Progenitor cell of endocrine pancreas (in vitro differentiated cells): Measurements from ENCODE around the gene ARHGAP18. TPM values are rescaled to one million over a fixed set of nuclear protein-coding genes. Genes with fewer than 3 reads are reported as not detected.
A peak's percentile ranks its signal among the peaks of the same experiment; 100 is the strongest.

Source experiments
- DNase-seq: peaks from one replicate; pipeline ENCODE4 v3.0.0; 2021; ENCODE audit warnings: low spot score; ENCODE audit not compliant: unreplicated experiment
- H3K27ac Mint-ChIP-seq: 2 replicates; pipeline ENCODE4 v1.8.0; 2021; ENCODE audit warnings: mild to moderate bottlenecking, moderate library complexity, mixed read lengths
- H3K27me3 Mint-ChIP-seq: 2 replicates; pipeline ENCODE4 v1.8.0; 2021; ENCODE audit warnings: mixed read lengths
- H3K36me3 Mint-ChIP-seq: 2 replicates; pipeline ENCODE4 v1.8.0; 2022; ENCODE audit warnings: mixed read lengths; ENCODE audit not compliant: insufficient read depth
- H3K4me1 Mint-ChIP-seq: 2 replicates; pipeline ENCODE4 v1.8.0; 2021; ENCODE audit warnings: low read depth, mixed read lengths
- H3K4me3 Mint-ChIP-seq: 2 replicates; pipeline ENCODE4 v1.8.0; 2021; ENCODE audit warnings: low read depth, mild to moderate bottlenecking, moderate library complexity, mixed read lengths
- H3K9me3 Mint-ChIP-seq: 2 replicates; pipeline ENCODE4 v1.8.0; 2021; ENCODE audit warnings: low read depth, mixed read lengths
- total RNA-seq: library from RNA; stranded (reverse); gene quantifications from 2 replicates; pipeline ENCODE4 v1.2.1, GENCODE V29; 2021
- TF ChIP-seq, protein P1 (sequence below): fragments of 200-600 bp; sonication (generic); IDR thresholded peaks from one replicate; pipeline ENCODE4 v1.5.0; 2021; ENCODE audit warnings: antibody characterized with exemption, mild to moderate bottlenecking; ENCODE audit not compliant: unreplicated experiment

ARHGAP18 gene
- total RNA-seq, 1 donor from 2014 or later = 26.9 TPM

DNA sequence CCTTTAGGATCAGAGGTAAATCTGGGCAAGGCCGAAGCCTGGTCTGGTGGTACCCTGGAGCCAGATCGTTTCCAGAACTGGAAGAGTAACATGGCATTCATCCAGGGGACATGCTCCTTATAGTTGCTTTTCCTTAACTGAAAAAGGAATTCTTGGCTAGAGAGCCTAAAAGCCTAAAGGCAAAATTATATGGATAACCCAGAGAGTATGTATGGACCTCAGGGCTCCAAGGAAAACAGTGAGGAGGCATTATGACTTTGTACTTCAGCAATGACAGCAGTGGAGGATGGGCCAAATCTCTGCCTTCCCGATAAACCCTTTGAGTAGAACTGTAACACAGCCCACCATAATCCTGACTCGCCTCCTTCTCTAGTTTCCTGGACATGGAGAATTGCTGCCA, 29.3 kb downstream of the ARHGAP18 start:
- Mint-ChIP-seq H3K27ac (peak overlapping the region; percentile 60), H3K4me3 (no peak overlapping the region), H3K36me3 (peaks cover 2% of the 10 kb centered on the region), H3K4me1 (peaks cover 53% of the 10 kb centered on the region), H3K27me3 (no peaks in the 10 kb centered on the region), H3K9me3 (peaks cover 9% of the 10 kb centered on the region)
- TF ChIP-seq, protein P1, sequence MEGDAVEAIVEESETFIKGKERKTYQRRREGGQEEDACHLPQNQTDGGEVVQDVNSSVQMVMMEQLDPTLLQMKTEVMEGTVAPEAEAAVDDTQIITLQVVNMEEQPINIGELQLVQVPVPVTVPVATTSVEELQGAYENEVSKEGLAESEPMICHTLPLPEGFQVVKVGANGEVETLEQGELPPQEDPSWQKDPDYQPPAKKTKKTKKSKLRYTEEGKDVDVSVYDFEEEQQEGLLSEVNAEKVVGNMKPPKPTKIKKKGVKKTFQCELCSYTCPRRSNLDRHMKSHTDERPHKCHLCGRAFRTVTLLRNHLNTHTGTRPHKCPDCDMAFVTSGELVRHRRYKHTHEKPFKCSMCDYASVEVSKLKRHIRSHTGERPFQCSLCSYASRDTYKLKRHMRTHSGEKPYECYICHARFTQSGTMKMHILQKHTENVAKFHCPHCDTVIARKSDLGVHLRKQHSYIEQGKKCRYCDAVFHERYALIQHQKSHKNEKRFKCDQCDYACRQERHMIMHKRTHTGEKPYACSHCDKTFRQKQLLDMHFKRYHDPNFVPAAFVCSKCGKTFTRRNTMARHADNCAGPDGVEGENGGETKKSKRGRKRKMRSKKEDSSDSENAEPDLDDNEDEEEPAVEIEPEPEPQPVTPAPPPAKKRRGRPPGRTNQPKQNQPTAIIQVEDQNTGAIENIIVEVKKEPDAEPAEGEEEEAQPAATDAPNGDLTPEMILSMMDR = no peak
- no peak for DNase-seq

DNA sequence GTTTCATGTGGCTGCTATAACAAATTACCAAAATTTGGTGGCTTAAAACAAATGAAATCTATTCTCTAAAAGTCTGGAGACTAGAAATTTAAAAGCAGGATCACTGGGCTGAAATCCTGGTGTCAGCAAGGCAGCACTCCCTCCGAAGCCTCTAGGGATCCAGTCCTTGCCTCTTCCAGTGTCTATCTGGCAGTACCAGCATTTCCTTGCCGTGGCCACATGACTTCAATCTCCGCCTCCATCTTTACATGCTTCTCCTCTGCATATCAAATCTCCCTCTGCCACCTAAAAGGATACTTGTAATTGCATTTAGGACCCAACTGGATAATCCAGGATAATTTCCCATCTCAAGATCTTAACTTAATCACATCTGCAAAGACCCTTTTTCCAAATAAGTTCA, 30.2 kb downstream of the ARHGAP18 start:
- Mint-ChIP-seq H3K9me3 (peaks cover 9% of the 10 kb centered on the region), H3K4me3 (no peak overlapping the region), H3K4me1 (peaks cover 51% of the 10 kb centered on the region), H3K36me3 (peaks cover 2% of the 10 kb centered on the region), H3K27ac (no peak overlapping the region), H3K27me3 (no peaks in the 10 kb centered on the region)
- no peak for DNase-seq
- TF ChIP-seq, protein P1 = no peak

DNA sequence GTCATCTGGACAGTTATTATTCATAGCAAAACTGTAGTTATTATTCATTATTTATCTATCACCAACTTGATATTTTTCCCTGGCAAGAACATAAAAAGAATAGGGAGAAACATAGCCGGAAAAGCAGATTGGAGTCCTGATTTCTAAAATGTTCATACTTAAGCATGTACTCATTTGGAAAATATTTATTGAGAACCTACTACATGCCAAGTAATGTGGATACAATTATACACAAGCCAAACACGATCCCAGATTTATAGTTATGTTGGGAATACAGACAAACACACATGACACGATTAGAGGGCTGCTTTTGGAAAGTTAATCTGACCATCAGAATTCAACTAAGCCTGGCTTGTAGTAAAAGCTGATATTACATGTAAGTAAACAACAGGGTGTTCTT, 30.7 kb downstream of the ARHGAP18 start:
- H3K36me3 Mint-ChIP-seq = peaks cover 2% of the 10 kb centered on the region
- DNase-seq = no peak
- H3K27ac Mint-ChIP-seq = no peak overlapping the region
- H3K4me1 Mint-ChIP-seq = peaks cover 48% of the 10 kb centered on the region
- peaks cover 9% of the 10 kb centered on the region for H3K9me3 Mint-ChIP-seq
- H3K4me3 Mint-ChIP-seq = no peak overlapping the region
- H3K27me3 Mint-ChIP-seq = no peaks in the 10 kb centered on the region
- TF ChIP-seq, protein P1 = no peak

DNA sequence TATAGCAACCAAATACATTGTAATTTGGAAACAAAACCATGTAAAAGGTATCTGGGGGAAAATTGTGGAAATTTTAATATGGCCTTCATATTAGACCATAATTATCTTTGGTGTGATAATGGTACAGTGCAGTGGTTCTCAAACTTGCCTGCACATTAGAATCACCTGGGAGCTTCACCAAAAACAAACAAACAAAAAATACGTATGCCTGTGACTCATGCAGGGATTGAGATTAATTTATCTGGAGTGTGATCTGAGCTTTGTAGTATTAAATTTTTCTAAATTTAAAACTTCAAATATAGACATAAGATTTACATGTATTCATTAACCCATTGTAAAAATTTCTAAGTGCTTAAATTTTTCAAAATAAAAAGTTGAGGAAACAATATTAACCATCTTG, 31.5 kb downstream of the ARHGAP18 start:
- TF ChIP-seq, protein P1 = no peak
- H3K9me3 Mint-ChIP-seq = peaks cover 9% of the 10 kb centered on the region
- peaks cover 45% of the 10 kb centered on the region for H3K4me1 Mint-ChIP-seq
- DNase-seq = no peak
- H3K27ac Mint-ChIP-seq = no peak overlapping the region
- H3K27me3 Mint-ChIP-seq = no peaks in the 10 kb centered on the region
- H3K36me3 Mint-ChIP-seq = peaks cover 2% of the 10 kb centered on the region
- H3K4me3 Mint-ChIP-seq = no peak overlapping the region

DNA sequence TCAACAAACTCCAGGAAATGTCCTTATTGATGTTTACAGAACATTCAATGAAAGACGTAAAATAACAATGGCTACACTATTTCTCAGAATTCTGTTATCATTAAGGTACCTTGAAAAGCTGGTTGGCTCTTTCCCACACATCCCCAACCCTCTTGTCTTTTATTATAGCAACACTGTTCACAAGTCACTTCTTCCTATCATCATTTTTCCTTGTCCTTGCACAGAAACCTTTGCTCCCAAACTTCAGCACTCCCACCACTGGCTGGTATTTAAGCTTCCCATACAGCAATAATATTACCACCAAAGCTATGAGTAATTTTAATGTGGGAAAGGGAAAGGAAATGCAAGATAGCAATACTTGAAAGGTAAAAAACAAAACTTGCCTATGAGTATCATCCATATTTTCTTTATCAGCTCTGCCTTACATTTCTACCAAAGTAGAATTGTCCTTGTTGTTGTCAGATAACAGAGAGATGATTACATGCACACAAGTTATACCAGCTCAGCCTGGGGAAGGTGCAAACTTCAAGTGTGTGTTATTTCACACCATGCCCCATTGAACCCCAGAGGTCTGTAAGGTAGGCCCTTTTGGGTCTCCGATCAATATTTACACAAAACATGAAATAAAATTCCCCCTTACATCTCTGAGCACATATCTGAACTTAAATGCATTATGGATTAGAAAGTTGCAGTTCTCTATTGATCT, 32.2 kb downstream of the ARHGAP18 start:
- Mint-ChIP-seq H3K9me3 (peaks cover 9% of the 10 kb centered on the region), H3K4me1 (peaks cover 47% of the 10 kb centered on the region), H3K36me3 (peaks cover 2% of the 10 kb centered on the region), H3K4me3 (no peak overlapping the region), H3K27me3 (no peaks in the 10 kb centered on the region), H3K27ac (peak overlapping the region; percentile 21)
- DNase-seq = no peak
- TF ChIP-seq, protein P1 = no peak
